Stimulated activated CD4-positive, alpha-beta T cell treated with anti-CD3 and anti-CD28 coated beads, Interleukin-2, amount 100 ng/mL, for 4 hours (primary cell): ENCODE results near the gene COPZ1.
A peak's percentile ranks its signal among the peaks of the same experiment; 100 is the strongest.
"Not testable (repeated sequence)": the region's sequence is repeated elsewhere in the genome, so short reads cannot be mapped to it uniquely, and the experiment has no call there.

Source experiments
- DNase-seq: peaks from one replicate; pipeline ENCODE4 v3.0.0-alpha.2; 2020; ENCODE audit warnings: low read depth

The COPZ1 gene

DNA sequence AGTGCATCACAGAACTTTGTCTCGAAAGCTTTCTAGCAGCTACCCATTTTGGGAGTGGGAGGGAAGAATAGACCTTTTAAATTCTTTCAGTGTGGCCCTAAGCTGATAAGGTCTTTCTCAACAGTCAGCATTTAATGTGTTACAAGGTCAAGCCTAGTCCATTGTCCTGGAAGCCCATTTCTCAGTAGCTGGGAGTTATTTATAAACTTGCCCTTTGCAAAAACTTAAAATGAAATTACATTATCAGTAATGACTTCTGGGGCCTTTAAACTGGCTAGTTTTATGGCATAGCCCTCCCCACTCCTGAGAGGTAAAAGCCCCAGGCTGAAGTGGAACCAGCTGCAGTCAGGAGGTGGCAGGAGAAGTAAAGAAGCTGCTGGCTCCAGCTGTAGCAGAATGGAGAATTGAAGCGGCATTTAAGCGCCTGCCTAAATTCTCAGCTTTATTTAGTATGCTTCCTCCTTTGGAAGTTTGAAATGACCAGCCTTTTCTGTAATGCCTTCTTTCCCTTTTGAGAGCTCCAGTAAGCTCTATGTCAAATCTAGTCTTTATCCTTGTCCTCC is 12.4 kb downstream of the COPZ1 start:
- no peak for DNase-seq

DNA sequence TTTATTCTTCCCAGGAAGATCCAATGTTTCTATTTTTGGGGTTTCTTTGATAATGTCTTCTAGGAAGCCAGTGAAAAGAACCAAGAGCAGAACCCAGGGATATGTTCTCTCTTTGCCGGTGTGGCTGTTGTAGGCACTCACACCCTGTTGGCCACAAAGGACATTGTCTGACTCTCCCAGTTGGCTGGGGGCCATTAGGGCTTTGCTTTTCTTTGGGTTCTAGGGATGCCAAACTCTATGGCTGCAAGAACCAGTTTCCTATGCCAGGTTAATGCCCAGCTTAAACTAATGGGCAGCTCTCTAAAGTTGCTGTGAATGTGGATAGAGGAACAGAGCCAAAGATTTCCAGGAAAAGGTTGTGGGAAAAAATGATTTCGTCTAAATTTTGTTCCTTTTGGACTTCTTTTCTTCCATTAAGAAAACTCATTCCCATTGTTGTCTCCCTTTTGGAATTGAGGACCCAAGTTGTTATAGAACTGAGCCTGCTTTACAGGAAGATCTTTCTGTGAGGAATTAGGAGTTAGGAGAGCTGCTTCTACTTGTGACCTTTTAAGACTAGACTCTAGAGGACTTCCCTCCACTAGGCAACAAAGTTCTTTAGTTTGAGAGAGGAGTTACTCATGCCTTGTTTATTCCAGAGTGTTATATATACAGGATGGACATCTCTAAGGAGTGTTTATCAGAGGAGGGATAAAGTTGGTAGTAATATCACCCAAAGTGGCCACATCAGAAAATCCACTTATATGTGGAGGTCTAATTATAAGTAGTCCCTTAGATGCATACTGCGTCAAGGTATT is 13.1 kb downstream of the COPZ1 start:
- no peak for DNase-seq

DNA sequence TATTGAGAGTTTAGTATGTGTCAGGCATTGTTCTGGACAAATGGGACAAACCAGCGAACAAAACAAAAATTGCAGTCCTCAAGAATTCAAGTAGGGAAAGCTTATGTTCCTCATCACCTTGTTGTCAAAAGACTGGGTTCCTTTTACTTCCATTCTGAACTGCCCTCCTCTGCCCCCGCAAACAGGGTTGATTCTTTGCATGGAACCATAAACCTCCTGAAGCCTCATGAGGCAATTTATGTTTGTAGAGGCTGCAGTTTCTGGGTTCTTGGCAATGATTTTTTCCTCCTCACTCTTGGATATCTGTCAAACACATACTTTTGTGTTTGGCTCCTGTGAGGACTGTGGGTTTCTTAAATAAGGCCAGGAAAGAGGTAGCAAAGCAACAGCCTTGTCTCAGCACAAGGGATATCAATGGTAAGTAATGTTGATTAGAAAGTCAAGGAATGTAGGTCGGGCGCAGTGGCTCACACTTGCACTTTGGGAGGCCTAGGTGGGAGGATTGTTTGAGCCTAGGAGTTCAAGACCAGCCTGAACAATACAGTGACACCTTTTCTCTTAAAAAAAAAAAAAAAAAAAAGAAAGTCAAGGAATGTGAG is 13.9 kb downstream of the COPZ1 start:
- DNase-seq, result no peak

DNA sequence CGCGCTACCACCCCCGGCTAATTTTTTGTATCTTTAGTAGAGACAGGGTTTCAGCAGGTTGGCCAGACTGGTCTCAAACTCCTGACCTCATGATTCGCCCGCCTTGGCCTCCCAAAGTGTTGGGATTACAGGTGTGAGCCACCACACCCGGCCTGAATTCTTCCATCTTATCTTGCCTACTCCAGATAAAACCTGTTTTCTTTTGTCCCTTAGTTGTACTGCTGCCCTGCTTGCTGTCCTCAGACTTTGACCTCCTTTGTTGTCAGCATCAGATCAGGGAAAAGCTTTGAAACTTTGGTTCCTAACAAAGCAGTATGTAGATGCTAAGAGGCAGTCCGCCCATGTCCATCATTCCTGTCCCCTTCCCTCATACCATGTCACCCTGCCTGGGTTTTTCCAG is 15.9 kb downstream of the COPZ1 start:
- no peak for DNase-seq

DNA sequence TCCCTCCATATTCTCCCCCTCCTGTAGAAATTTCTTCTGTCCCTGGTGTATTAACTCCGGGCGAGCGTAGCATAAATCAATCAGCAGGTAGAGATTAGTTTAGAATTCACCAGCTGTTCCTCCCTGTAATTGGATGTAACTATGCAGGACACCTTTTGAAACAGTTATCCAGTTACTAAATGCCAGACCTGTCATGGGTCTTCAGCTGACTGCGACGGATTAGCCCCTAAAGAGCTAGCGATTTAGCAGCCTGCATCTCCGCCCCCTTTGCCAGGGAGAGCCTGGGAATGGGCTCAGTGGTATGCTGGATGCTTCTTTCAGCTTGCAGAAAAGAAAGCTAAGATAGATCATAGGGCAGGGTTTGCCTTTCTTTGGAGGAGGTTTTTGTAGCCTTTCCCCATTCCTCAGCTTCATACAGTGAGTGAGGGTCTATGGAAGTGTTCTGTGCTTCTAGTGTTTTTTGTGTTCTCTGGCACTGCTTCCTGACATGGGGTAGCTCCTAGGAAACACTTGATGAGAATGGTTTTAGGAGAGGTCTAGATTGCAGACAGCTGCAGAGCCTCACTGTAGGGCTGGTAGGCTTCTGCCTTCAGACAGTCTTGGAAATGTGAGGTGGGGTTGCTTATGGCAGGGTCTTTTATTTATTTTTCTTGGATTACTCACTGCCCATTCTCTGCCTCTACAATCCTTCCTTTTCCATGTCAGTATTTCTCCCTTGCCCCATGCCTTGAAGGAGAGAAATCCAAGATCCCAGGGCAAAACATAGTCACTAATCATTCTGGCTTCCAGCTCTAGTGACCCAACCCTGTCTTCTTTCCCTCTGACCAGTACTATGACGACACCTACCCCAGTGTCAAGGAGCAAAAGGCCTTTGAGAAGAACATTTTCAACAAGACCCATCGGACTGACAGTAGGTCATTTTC is 16.7 kb downstream of the COPZ1 start:
- no peak for DNase-seq

DNA sequence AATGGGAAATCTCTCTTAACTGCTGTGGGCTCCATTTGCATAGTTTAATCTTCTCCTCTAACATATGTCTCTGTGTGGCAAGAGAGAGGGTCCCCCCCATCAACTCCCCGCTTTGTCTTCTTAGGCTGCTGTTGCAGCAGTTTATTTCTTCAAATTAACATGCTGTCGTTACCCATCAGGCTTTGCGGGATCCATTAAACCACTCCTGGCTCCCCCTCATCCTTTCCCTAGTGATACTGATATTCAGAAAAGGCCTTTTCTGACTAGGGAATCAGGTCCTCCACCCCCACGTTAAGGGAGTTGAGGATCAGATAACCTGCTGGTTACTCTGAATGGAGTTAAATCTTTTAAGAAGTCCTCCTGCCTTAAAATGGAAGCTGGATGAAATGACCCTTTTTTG is 24.1 kb downstream of the COPZ1 start:
- DNase-seq, result no peak

DNA sequence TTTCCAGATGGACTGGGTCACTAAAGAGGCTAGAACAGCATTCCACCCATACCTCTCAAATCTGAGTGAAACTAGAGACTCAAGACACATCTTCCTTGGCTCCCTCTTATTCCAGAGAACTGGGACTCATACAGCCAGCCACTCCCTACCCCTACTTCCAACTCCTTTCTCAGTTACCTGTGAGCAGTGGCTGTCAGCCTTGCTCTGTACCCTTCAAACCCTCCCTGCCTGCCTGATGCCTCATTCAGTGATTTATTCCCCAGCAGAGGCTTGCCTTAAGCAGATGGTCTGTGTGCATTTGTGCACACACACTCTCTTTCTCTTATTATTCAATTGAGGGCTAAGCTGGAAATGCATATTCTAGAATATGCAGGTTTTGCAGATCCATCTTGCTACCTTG is 24.7 kb downstream of the COPZ1 start:
- no peak for DNase-seq

DNA sequence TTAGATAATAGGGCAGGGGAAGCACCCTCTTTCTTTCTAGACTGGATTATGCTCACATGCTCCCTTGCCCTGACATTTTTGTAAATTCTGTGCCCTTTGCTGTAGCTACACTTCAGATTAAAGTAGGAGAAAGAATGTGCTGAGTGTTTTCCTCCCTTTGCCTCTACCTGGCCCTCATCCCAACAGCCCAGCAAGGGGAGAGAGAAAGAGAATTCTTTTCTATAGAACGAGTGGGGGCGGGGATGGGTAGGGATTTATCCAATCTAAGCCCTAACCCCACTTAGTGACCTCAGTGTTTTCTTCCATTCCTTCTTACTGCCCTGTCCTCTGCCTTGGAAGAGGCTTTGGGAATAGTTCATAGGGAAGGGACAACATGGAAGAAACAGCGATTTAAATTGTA is 25.8 kb downstream of the COPZ1 start:
- no peak for DNase-seq

DNA sequence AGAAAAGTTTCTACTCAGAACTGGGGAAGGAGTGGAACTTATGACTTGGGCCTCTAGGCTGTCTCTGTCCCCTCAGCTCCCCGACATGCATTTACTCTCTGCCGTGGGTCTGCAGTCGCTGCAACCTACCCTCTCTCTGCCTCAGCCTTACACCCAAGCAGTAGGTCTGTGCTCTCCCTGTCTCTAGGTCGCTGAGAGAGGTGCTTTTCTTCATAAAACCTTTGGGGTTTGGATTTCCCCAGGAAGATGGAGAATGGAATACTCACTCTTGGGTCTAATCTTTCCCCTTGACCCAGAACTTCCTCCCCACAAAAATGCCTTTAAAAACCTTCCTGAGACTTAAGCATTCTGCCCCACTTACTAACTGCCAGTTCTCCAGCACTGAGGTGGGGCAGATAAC is 26.4 kb downstream of the COPZ1 start:
- no peak for DNase-seq

DNA sequence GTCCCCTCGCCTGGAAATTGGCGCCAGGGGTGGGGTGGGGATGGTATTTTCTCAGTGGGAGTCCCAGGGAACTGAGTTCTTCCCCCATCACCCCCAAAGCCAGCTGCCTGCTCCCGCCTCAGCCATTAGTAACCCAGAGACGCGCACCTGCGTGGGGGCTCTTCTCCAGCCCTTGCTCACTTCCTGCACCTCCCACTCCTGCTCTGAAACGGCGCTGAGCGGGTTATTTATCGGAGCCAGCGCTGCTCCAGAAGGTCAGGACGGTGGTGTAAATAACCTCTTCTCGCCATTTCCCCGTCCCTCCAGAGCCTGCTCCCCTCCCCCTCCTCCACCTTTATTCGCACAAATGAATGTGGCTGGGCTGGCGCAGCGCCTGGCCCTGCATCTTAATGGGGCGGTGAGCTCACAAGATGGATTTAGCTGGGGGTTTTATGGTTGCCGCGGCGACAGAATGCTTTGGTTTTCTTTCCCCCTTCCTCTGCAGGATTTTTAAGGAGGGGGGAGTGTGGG is 27.1 kb downstream of the COPZ1 start:
- peak; percentile 56 for DNase-seq

DNA sequence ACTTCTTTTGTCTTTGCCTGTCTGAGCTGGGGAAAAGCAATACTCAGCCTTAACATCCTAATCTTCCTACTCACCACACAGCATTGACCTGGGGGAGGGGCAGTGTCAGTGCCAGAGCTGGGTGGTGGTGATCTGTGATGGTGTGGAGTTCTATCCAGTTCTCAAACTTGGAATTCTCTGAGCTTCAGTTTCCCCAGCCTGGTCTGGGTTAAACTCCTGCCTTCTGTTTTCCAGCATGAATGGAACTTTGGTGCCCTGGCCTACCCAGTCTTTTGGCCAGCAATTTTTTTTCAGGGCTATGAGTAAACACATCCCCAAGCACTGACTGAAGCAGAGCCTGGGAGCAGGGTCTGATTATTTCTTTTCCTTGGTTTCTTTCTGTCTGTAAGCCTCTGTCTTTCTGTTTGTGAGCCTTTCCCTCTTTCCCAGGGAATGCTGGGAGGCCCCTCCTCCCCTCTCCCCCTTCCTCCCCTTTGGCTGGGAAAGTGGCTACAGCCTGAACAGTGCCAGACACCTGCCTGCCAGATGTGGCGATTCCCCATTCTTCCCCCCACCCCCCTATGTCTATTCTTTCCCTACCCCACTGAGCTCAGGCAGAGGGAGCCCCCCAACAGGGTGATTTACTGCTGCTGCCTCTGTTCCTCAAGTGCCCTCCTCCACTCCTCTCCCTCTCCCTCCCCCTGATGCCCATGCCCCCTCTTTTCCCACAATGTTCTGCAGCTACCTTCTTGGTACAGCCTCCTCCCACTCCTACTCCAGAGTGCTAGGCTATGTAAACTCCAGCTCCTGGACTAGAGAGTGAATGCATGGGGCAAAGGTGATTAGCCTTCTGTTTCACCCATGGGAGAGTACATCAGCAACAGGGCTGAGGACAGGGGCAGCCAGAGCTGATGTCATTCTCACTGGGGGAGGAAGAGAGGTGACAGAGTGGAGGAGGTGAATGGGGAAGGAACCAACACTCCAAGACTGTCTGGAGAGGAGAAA is 28.3 kb downstream of the COPZ1 start:
- DNase-seq, result no peak

DNA sequence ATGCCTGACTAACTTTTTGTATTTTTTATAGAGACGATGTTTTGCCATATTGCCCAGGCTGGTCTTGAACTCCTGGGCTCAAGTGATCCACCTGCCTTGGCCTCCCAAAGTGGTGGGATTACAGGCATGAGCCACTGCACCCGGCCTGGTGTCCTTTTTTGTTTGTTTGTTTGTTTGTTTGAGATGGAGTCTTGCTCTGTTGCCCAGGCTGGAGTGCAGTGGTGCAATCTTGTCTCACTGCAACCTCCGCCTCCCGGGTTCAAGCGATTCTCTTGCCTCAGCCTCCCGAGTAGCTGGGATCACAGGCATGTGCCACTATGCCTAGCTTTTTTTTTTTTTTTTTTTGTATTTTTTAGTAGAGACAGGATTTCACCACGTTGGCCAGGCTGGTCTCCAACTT is 29.3 kb downstream of the COPZ1 start:
- not testable (repeated sequence) for DNase-seq

DNA sequence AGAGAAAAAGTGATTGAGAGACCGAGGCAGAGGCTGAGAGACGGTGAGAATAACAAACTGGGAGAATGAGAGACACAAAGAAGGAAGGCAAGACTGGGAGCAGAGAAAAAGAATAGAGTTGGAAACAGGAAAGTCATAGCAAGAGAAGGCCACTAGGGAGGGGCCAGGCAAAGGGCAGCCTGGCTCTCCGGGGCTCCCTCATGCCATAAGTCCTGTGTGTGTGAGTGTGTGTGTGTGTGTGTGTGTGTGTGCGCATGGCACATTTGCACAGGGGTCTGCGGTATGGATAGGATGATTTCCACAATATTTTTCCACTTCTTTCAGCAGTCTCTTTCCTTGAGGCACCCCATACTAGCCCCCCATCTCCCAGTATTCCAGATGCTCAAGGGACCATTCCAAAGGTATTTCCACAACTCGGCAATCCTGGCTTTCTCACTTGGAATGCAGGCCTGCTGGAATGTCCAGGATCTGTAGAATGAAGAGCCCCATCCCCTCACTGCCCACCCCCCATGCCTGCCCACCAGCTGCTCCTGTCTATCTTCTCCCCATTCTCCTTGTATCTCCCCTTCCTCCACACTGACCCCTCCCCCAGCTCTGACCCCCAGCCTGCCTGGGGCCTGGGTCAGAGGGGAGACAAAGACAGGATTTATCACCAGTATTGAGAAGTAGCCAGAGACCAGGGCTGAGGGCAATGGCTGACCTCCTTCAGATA is 30.3 kb downstream of the COPZ1 start:
- no peak for DNase-seq

DNA sequence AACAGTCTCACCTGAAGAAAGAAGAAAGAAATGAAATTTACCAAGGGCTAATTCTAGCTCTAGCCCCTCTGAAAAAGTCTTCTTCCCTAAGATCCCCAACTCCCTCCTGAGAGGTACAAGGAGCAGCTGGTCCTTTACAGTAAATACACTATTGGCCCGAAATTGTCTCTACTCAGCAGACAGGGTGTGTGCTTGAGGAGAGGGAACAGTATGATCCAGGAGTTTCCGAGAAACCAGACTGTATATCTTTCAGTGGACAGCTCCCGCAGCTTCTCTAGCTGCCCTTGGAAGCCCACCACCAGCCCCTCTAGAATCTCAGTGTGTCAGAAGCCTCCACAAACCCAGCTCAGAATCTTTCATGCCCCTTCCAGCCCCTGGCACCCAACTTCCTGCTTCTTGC is 31.3 kb downstream of the COPZ1 start:
- DNase-seq, result no peak

DNA sequence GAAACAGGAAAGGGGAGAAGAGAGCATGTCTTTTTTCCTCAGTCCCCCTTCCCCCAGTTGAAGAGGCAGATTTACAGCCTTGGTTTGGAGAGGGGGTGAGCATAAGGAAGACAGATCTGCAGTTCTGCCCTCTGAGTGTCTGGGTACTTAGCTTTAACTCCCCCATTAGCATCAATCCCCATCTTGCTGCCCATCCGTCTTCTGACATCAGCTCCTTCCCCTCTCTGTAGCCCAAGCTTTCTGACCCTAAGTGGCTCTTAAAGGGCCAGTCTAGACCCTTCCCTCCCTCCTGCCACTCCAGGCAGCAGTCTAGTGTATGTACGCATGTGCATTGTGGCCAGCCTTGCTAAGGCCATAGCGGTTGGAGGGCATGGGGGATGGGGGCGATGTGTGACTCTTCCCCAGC is 32.0 kb downstream of the COPZ1 start:
- DNase-seq, result no peak

DNA sequence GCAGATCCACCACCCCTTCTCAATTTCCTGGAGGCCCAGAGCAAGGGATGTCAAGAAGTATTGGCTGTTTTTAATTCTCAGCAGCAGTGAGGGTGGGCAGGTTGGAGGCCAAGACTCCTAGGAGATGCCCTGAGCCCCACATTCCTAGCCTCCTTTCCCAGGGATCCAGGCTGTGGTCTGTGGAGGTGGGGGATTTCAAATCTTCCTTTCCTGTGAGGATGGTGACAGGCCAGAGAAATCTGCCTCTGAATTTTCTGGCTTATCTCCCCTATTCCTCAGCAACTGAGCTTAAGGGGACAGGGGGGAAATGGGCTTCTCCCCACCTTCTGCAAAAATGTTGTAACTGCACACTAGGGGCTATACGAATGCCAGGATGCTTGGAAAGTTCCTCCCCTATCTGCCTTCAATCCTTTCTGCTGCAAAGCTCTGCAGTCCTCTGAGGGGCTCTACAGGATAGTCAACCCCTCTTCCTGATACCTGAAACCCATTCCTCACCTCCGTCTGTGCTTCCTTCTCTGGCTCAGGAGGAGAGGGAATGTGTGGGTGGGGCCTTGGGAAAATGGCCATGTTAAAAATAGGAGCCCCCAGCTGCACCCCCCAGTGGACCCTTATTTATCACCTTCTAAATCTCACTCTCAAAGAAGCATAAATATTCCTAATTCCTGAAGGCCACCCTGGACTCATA is 32.7 kb downstream of the COPZ1 start:
- no peak for DNase-seq

DNA sequence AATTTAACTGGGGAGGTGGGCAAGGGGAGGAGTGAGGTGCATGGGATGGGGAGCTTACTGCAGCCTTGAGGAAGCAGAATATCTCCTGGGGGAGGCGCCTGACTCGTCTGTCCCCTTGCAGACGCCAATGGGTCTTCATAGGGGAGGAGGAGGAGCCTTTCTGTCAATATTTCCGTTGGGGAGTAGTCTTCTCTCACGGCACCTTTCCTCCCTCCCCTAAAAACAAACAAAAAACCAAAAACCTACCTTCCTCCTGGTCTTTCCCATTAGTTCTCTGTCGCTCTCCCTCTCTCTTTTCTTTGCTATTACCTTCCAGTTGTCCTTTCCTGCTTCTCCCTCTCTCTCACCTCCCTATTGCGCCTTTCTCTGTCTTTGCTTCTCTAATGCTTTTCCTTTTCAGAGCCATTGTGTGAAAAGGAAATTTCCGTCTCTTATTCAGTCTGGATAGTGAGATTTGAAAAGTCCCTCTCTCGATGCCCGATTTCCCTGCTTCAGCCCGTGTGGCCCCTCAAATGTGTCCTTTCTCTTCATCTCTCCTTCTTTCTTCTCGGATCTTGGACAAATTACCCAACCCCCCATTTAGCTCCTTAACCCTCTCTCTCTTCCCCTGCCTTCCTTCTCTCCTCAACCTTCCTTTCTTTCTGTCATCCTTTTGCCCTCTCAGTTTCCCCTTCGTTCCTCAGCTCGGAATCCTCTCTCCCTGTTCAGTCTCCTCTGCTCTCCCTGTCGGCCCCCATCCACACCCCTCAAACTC is 33.4 kb downstream of the COPZ1 start:
- DNase-seq, result peak; percentile 45

DNA sequence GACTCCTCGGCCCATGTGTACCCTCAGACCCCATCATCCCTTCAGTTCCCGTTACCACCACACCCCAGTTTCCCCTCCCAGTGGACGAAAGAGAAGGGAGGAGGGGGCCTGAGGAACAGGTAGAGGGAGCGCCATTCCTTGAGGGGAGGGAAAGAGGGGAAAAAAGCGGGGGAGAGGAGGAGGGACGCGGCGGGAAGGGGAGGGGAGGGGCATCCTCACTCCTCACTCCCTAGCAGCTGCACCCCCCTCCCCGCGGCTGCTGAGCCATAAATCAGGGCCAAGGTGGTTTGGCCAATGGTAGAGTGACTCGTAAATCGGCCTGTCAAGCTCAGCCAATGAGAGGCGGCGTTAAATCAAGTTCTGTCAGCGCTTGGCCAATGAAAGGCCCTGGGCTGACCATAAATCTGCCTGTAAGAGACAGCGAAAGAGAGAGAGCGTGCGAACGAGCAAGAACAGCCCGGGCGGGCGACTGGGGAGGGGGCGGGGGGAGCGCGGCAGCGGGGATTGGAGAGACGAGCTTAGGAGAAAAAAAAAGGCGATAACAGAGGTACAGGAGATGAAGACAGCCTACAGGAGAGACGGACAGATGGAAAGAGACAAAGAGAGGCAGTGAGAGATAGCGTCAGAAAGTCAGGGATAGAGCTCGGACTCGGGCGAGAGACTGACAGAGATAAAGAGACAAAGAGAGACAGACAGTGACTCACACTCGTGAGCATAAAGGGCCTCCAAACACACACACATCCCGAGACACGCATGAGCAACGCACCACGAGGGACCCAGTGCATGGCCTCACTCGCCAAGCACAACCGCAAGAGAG is 34.2 kb downstream of the COPZ1 start:
- DNase-seq, result peak; percentile 91
